ENCODE measurements around the gene ANKFY1.

ANKFY1 gene

DNA sequence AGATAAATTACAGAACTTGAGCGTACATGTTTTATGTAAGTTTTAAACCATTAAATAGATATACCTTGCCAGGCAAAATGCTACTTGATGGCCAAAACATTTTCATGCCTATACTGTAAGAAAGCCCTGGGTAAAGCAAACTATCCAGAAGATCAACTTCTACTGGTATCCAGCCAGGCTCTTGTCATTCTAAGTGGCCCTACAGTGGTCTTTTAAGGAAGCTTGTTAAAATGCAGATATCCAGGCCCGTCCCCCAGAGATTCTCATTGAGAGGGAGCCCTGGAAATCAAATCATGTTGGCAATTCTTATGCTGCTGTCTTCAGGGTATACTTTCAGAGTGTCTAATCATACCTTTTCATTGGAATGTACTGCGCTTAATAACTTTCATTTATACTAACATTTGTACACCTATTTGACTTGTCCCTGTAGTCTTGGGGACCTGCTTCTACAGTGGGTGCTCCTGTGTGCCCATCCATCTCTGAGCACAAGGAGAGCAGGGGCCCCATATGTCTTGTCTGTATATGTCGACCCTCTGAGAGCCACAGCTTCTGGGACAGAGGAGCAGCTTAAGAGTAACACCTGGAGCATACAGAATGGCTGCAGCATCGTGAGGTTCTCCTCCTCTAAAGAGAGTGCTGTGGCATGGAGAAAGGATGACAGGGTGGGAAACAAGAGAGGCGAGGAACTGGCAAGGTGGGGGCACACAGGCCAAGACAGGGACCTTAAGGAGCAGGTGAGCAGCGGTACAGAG, 43.6 kb upstream of the ANKFY1 start:
- CTCF ChIA-PET = interaction anchor here (0.6 to 1.9 kb wide), 8 partner anchors 10 to 77 kb away, joined by 3 to 8 read pairs (median 4); no protein-coding TSS in a partner anchor
- no peak overlapping the region for H3K27ac ChIP-seq (ENCODE audit: extremely low read depth, low read depth, low read length)

More for the DNA sequence above, 43.6 kb upstream of the ANKFY1 start:
- POLR2A ChIA-PET = no interaction called here
- Histone ChIP-seq H3K4me3 (ENCODE audit: low read depth, low read length) (no peak overlapping the region), H3K36me3 (ENCODE audit: control insufficient read depth in 2 of 2, insufficient read depth in 1 of 2, low read length in 2 of 2) (peaks cover 19 to 26% of the 10 kb centered on the region in 2 experiments), H3K9me3 (ENCODE audit: control insufficient read depth, insufficient read depth, low read depth, low read length) (no peaks in the 10 kb centered on the region), H3K4me1 (ENCODE audit: control insufficient read depth, insufficient read depth, low read length) (peaks cover 5% of the 10 kb centered on the region; the same call in 1 of the 2 replicates)
- TF ChIP-seq, protein P1, sequence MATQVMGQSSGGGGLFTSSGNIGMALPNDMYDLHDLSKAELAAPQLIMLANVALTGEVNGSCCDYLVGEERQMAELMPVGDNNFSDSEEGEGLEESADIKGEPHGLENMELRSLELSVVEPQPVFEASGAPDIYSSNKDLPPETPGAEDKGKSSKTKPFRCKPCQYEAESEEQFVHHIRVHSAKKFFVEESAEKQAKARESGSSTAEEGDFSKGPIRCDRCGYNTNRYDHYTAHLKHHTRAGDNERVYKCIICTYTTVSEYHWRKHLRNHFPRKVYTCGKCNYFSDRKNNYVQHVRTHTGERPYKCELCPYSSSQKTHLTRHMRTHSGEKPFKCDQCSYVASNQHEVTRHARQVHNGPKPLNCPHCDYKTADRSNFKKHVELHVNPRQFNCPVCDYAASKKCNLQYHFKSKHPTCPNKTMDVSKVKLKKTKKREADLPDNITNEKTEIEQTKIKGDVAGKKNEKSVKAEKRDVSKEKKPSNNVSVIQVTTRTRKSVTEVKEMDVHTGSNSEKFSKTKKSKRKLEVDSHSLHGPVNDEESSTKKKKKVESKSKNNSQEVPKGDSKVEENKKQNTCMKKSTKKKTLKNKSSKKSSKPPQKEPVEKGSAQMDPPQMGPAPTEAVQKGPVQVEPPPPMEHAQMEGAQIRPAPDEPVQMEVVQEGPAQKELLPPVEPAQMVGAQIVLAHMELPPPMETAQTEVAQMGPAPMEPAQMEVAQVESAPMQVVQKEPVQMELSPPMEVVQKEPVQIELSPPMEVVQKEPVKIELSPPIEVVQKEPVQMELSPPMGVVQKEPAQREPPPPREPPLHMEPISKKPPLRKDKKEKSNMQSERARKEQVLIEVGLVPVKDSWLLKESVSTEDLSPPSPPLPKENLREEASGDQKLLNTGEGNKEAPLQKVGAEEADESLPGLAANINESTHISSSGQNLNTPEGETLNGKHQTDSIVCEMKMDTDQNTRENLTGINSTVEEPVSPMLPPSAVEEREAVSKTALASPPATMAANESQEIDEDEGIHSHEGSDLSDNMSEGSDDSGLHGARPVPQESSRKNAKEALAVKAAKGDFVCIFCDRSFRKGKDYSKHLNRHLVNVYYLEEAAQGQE (tag by site-specific recombination; IDR thresholded peaks at IDR 0.05) = no peak
- TF ChIP-seq GLIS1 (tag by site-specific recombination; IDR thresholded peaks at IDR 0.05) (no peak), GLI2 (tag by site-specific recombination; IDR thresholded peaks at IDR 0.05; ENCODE audit: borderline replicate concordance, low read depth) (no peak), ZNF350 (tag by site-specific recombination; IDR thresholded peaks at IDR 0.05) (no peak), SP2 (tag by site-specific recombination; IDR thresholded peaks at IDR 0.05) (no peak), ZNF19 (tag by site-specific recombination; IDR thresholded peaks at IDR 0.05; ENCODE audit: low read depth) (no peak), RBAK (tag by site-specific recombination; IDR thresholded peaks at IDR 0.05) (no peak), ZNF239 (tag by site-specific recombination; IDR thresholded peaks at IDR 0.05) (no peak), ZNF610 (tag by site-specific recombination; IDR thresholded peaks at IDR 0.05; ENCODE audit: borderline replicate concordance) (no peak), ZFHX2 (tag by site-specific recombination; conservative IDR thresholded peaks at IDR 0.05) (no peak), ZFP69B (tag by site-specific recombination; IDR thresholded peaks at IDR 0.05) (no peak), ZNF501 (tag by site-specific recombination; IDR thresholded peaks at IDR 0.05) (no peak), ZBTB21 (tag by site-specific recombination; IDR thresholded peaks at IDR 0.05) (no peak), ZNF560 (tag by site-specific recombination; IDR thresholded peaks at IDR 0.05; ENCODE audit: borderline replicate concordance) (no peak), ZNF692 (tag by site-specific recombination; IDR thresholded peaks at IDR 0.05) (no peak)
- TF ChIP-seq, protein P2, sequence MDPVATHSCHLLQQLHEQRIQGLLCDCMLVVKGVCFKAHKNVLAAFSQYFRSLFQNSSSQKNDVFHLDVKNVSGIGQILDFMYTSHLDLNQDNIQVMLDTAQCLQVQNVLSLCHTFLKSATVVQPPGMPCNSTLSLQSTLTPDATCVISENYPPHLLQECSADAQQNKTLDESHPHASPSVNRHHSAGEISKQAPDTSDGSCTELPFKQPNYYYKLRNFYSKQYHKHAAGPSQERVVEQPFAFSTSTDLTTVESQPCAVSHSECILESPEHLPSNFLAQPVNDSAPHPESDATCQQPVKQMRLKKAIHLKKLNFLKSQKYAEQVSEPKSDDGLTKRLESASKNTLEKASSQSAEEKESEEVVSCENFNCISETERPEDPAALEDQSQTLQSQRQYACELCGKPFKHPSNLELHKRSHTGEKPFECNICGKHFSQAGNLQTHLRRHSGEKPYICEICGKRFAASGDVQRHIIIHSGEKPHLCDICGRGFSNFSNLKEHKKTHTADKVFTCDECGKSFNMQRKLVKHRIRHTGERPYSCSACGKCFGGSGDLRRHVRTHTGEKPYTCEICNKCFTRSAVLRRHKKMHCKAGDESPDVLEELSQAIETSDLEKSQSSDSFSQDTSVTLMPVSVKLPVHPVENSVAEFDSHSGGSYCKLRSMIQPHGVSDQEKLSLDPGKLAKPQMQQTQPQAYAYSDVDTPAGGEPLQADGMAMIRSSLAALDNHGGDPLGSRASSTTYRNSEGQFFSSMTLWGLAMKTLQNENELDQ (tag by site-specific recombination; IDR thresholded peaks at IDR 0.05; ENCODE audit: low read depth) = no peak
- TF ChIP-seq, protein P3, sequence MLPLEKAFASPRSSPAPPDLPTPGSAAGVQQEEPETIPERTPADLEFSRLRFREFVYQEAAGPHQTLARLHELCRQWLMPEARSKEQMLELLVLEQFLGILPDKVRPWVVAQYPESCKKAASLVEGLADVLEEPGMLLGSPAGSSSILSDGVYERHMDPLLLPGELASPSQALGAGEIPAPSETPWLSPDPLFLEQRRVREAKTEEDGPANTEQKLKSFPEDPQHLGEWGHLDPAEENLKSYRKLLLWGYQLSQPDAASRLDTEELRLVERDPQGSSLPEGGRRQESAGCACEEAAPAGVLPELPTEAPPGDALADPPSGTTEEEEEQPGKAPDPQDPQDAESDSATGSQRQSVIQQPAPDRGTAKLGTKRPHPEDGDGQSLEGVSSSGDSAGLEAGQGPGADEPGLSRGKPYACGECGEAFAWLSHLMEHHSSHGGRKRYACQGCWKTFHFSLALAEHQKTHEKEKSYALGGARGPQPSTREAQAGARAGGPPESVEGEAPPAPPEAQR (tag by site-specific recombination; IDR thresholded peaks at IDR 0.05) = no peak
- TF ChIP-seq, protein P4, sequence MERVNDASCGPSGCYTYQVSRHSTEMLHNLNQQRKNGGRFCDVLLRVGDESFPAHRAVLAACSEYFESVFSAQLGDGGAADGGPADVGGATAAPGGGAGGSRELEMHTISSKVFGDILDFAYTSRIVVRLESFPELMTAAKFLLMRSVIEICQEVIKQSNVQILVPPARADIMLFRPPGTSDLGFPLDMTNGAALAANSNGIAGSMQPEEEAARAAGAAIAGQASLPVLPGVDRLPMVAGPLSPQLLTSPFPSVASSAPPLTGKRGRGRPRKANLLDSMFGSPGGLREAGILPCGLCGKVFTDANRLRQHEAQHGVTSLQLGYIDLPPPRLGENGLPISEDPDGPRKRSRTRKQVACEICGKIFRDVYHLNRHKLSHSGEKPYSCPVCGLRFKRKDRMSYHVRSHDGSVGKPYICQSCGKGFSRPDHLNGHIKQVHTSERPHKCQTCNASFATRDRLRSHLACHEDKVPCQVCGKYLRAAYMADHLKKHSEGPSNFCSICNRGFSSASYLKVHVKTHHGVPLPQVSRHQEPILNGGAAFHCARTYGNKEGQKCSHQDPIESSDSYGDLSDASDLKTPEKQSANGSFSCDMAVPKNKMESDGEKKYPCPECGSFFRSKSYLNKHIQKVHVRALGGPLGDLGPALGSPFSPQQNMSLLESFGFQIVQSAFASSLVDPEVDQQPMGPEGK (tag by site-specific recombination; IDR thresholded peaks at IDR 0.05) = no peak
- TF ChIP-seq, protein P5, sequence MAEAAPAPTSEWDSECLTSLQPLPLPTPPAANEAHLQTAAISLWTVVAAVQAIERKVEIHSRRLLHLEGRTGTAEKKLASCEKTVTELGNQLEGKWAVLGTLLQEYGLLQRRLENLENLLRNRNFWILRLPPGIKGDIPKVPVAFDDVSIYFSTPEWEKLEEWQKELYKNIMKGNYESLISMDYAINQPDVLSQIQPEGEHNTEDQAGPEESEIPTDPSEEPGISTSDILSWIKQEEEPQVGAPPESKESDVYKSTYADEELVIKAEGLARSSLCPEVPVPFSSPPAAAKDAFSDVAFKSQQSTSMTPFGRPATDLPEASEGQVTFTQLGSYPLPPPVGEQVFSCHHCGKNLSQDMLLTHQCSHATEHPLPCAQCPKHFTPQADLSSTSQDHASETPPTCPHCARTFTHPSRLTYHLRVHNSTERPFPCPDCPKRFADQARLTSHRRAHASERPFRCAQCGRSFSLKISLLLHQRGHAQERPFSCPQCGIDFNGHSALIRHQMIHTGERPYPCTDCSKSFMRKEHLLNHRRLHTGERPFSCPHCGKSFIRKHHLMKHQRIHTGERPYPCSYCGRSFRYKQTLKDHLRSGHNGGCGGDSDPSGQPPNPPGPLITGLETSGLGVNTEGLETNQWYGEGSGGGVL (tag by site-specific recombination; IDR thresholded peaks at IDR 0.05) = no peak
- TF ChIP-seq, protein P6, sequence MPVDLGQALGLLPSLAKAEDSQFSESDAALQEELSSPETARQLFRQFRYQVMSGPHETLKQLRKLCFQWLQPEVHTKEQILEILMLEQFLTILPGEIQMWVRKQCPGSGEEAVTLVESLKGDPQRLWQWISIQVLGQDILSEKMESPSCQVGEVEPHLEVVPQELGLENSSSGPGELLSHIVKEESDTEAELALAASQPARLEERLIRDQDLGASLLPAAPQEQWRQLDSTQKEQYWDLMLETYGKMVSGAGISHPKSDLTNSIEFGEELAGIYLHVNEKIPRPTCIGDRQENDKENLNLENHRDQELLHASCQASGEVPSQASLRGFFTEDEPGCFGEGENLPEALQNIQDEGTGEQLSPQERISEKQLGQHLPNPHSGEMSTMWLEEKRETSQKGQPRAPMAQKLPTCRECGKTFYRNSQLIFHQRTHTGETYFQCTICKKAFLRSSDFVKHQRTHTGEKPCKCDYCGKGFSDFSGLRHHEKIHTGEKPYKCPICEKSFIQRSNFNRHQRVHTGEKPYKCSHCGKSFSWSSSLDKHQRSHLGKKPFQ (tag by site-specific recombination; IDR thresholded peaks at IDR 0.05) = no peak

Measured in HEK293 (cell line).